ENCODE results near the gene FAM163B. TPM values are rescaled to one million over a fixed set of nuclear protein-coding genes. Genes with fewer than 3 reads are reported as not detected.

The FAM163B gene
- total RNA-seq, 3 donors from 2014 or later (not counting 1 experiment from before 2014, with no cell fraction given) = not detected

- Histone ChIP-seq H3K27me3 (ENCODE audit: control insufficient read depth, insufficient read depth, low read length) (peaks cover 12% of the 10 kb centered on the region), H3K4me1 (ENCODE audit: control insufficient read depth, insufficient read depth, low read length) (peaks cover 18% of the 10 kb centered on the region), H3K36me3 (ENCODE audit: control insufficient read depth, insufficient read depth, low read length) (no peaks in the 10 kb centered on the region), H3K4me3 (ENCODE audit: low read length) (no peak overlapping the region), H3K27ac (ENCODE audit: low read length) (no peak overlapping the region), H3K9me3 (ENCODE audit: control insufficient read depth, insufficient read depth, low read length) (no peaks in the 10 kb centered on the region)
- no peaks in the 10 kb centered on the region for H3K4me1 Mint-ChIP-seq
- DNase-seq (no peak), ATAC-seq (no peak)
- peaks cover 7 to 8% of the 10 kb centered on the region in 2 donors for H3K27me3 Mint-ChIP-seq (ENCODE audit: low read depth in 2 of 2)
- WGBS (ENCODE audit: insufficient coverage) = 83% methylated on average over 16 of the region's 16 CpGs
- no peaks in the 10 kb centered on the region for H3K9me3 Mint-ChIP-seq
- TF ChIP-seq CTCF (IDR thresholded peaks at IDR 0.05) = no peak
- no peak overlapping the region for H3K27ac Mint-ChIP-seq
- intact Hi-C loops (cut with micrococcal nuclease) = no loop called here
- H3K36me3 Mint-ChIP-seq = no peaks in the 10 kb centered on the region
- no peak overlapping the region for H3K4me3 Mint-ChIP-seq
These were observed 65.3 kb downstream of the FAM163B start for GRCh38 chr9:133543772-133544467.

GRCh38 chr9:133542002-133542401 is 67.2 kb downstream of the FAM163B start:
- H3K9me3 ChIP-seq (ENCODE audit: control insufficient read depth, insufficient read depth, low read length) = no peaks in the 10 kb centered on the region
- Mint-ChIP-seq H3K36me3 (no peaks in the 10 kb centered on the region), H3K4me3 (no peak overlapping the region), H3K27ac (no peak overlapping the region), H3K9me3 (no peaks in the 10 kb centered on the region), H3K4me1 (no peaks in the 10 kb centered on the region), H3K27me3 (ENCODE audit: low read depth in 2 of 2) (peaks cover 9 to 11% of the 10 kb centered on the region in 2 donors)
- DNase-seq (no peak), ATAC-seq (no peak)
- H3K27ac ChIP-seq (ENCODE audit: low read length) = no peak overlapping the region
- peaks cover 20% of the 10 kb centered on the region for H3K4me1 ChIP-seq (ENCODE audit: control insufficient read depth, insufficient read depth, low read length)
- H3K36me3 ChIP-seq (ENCODE audit: control insufficient read depth, insufficient read depth, low read length) = no peaks in the 10 kb centered on the region
- intact Hi-C loops (cut with micrococcal nuclease) = no loop called here
- peaks cover 13% of the 10 kb centered on the region for H3K27me3 ChIP-seq (ENCODE audit: control insufficient read depth, insufficient read depth, low read length)
- H3K4me3 ChIP-seq (ENCODE audit: low read length) = no peak overlapping the region
- WGBS (ENCODE audit: insufficient coverage) = 87% methylated on average over 13 of the region's 13 CpGs
- TF ChIP-seq CTCF (IDR thresholded peaks at IDR 0.05) = no peak

GRCh38 chr9:133540698-133541025 is 68.5 kb downstream of the FAM163B start:
- DNase-seq (no peak), ATAC-seq (peak in 2 of 3 donors; percentile 31 to 67)
- Histone ChIP-seq H3K9me3 (ENCODE audit: control insufficient read depth, insufficient read depth, low read length) (no peaks in the 10 kb centered on the region), H3K4me1 (ENCODE audit: control insufficient read depth, insufficient read depth, low read length) (peaks cover 20% of the 10 kb centered on the region), H3K4me3 (ENCODE audit: low read length) (no peak overlapping the region), H3K27me3 (ENCODE audit: control insufficient read depth, insufficient read depth, low read length) (peaks cover 13% of the 10 kb centered on the region), H3K36me3 (ENCODE audit: control insufficient read depth, insufficient read depth, low read length) (no peaks in the 10 kb centered on the region), H3K27ac (ENCODE audit: low read length) (no peak overlapping the region)
- WGBS (ENCODE audit: insufficient coverage) = 26% methylated on average over 18 of the region's 18 CpGs
- no peak for TF ChIP-seq CTCF (IDR thresholded peaks at IDR 0.05)
- Mint-ChIP-seq H3K4me1 (no peaks in the 10 kb centered on the region), H3K27ac (no peak overlapping the region), H3K27me3 (ENCODE audit: low read depth in 2 of 2) (peaks cover 11 to 13% of the 10 kb centered on the region in 2 donors), H3K4me3 (no peak overlapping the region), H3K9me3 (no peaks in the 10 kb centered on the region), H3K36me3 (no peaks in the 10 kb centered on the region)
- intact Hi-C loops (cut with micrococcal nuclease) = no loop called here
